ENCODE results near the gene TTC34. TPM values are rescaled to one million over a fixed set of nuclear protein-coding genes. Genes with fewer than 3 reads are reported as not detected.

TTC34 gene
- total and polyA plus RNA-seq, 2 of the 13 experiments (the other 11 are each of a cell fraction or from before 2014, with no cell fraction given): 0.07 to 0.11 TPM

GRCh38 chr1:2642560-2643413 is 158.7 kb downstream of the TTC34 start (continued):
- TF ChIP-seq, protein P1, sequence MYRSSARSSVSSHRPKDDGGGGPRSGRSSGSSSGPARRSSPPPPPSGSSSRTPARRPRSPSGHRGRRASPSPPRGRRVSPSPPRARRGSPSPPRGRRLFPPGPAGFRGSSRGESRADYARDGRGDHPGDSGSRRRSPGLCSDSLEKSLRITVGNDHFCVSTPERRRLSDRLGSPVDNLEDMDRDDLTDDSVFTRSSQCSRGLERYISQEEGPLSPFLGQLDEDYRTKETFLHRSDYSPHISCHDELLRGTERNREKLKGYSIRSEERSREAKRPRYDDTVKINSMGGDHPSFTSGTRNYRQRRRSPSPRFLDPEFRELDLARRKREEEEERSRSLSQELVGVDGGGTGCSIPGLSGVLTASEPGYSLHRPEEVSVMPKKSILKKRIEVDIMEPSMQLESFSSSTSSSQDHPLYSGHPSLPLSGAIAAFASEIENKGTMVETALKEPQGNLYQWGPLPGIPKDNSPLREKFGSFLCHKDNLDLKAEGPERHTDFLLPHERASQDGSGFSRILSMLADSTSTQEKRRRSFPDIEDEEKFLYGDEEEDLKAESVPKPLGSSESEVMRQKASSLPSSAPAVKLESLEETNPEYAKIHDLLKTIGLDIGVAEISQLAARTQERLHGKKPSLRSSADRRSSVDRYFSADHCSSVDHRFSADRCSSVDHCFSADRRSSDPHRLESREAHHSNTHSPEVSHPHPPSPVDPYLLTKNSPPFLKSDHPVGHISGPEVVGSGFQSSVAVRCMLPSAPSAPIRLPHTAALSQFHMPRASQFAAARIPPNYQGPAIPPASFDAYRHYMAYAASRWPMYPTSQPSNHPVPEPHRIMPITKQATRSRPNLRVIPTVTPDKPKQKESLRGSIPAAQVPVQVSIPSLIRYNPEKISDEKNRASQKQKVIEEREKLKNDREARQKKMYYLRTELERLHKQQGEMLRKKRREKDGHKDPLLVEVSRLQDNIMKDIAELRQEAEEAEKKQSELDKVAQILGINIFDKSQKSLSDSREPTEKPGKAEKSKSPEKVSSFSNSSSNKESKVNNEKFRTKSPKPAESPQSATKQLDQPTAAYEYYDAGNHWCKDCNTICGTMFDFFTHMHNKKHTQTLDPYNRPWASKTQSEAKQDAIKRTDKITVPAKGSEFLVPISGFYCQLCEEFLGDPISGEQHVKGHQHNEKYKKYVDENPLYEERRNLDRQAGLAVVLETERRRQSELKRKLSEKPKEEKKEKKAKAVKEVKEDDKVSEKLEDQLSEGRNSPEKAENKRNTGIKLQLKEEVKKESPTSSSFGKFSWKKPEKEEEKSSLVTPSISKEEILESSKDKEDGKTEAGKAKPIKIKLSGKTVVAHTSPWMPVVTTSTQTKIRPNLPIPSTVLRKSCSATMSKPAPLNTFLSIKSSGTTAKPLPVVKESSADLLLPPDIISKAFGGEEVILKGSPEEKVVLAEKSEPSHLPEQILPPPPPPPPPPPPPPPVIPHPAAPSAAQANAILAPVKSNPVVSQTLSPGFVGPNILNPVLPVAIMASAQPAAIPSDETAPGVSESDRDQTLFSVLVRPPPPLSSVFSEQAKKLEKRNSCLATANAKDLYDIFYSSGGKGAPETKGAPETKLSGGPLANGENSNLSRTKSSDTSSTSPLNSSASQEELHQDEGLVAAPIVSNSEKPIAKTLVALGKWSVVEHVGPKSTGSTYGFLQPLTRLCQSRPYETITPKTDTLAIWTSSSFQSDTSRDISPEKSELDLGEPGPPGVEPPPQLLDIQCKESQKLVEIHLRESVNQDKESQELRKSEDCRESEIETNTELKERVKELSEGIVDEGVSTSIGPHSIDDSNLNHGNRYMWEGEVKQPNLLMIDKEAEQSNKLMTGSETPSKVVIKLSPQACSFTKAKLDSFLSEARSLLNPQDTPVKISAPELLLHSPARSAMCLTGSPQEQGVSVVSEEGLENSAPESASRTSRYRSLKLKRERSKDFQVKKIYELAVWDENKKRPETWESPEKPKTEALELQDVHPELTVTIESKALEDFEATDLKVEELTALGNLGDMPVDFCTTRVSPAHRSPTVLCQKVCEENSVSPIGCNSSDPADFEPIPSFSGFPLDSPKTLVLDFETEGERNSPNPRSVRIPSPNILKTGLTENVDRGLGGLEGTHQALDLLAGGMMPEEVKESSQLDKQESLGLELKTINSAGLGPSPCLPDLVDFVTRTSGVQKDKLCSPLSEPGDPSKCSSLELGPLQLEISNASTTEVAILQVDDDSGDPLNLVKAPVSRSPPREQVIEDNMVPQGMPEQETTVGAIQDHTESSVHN (CRISPR knock-in tag; IDR thresholded peaks at IDR 0.05): no peak
- TF ChIP-seq ZSCAN9 (CRISPR knock-in tag; IDR thresholded peaks at IDR 0.05; ENCODE audit: borderline replicate concordance) (no peak; the same call in 1 of the 2 replicates), CC2D1A (CRISPR knock-in tag; IDR thresholded peaks at IDR 0.05) (no peak), TCF12 (IDR thresholded peaks at IDR 0.05) (no peak), TCF12 (CRISPR knock-in tag; IDR thresholded peaks at IDR 0.05) (peak; percentile 71; the same call in 1 of the 2 replicates), KDM4B (CRISPR knock-in tag; IDR thresholded peaks at IDR 0.05) (no peak), PITX1 (CRISPR knock-in tag; IDR thresholded peaks at IDR 0.05) (no peak), SAFB2 (CRISPR knock-in tag; IDR thresholded peaks at IDR 0.05; ENCODE audit: borderline replicate concordance, low read depth) (peak; percentile 23), FOXA3 (CRISPR knock-in tag; IDR thresholded peaks at IDR 0.05) (no peak), ZNF563 (CRISPR knock-in tag; IDR thresholded peaks at IDR 0.05) (peak; percentile 52), JARID2 (CRISPR knock-in tag; IDR thresholded peaks at IDR 0.05; ENCODE audit: insufficient replicate concordance) (no peak), HOXA7 (CRISPR knock-in tag; IDR thresholded peaks at IDR 0.05) (no peak), ZBTB33 (CRISPR knock-in tag; IDR thresholded peaks at IDR 0.05) (no peak), ZNF121 (CRISPR knock-in tag; IDR thresholded peaks at IDR 0.05) (no peak)
- TF ChIP-seq, protein P2, sequence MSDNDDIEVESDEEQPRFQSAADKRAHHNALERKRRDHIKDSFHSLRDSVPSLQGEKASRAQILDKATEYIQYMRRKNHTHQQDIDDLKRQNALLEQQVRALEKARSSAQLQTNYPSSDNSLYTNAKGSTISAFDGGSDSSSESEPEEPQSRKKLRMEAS (IDR thresholded peaks at IDR 0.05): peak; percentile 59

Measured in HepG2 (cell line).